Tibial artery (tissue), 4 donors: ENCODE results near the gene ZNF622.
"Not testable (repeated sequence)": the region's sequence is repeated elsewhere in the genome, so short reads cannot be mapped to it uniquely, and the experiment has no call there.

Source experiments
- DNase-seq, 2 donors: peaks; one replicate each; pipeline ENCODE4 v3.0.0-alpha.2; 2019
- H3K27ac ChIP-seq, 2 donors: fragments of 200-600 bp; sonication (generic) in 1 of 2; 1 replicate in 1 of 2; 2 replicates in 1 of 2; pipeline ENCODE4 v1.5.1; 2018 to 2019; ENCODE audit warnings: mild to moderate bottlenecking in 1 of 2
- H3K27me3 ChIP-seq, 2 donors: fragments of 200-600 bp; sonication (generic) in 1 of 2; one replicate each; pipeline versions ENCODE4 v1.5.1 to v1.6.0; 2016 to 2019
- H3K36me3 ChIP-seq, 3 donors: fragments of 200-600 bp; sonication (generic) in 2 of 3; one replicate each; pipeline ENCODE4 v1.5.1; 2016 to 2019; ENCODE audit warnings: mild to moderate bottlenecking in 2 of 3
- H3K4me1 ChIP-seq, 4 donors: fragments of 200-600 bp; sonication (generic) in 2 of 4; 1 replicate in 3 of 4; 2 replicates in 1 of 4; pipeline ENCODE4 v1.5.1; 2016 to 2019
- H3K4me3 ChIP-seq, 2 donors: fragments of 200-600 bp; sonication (generic) in 1 of 2; 1 replicate in 1 of 2; 2 replicates in 1 of 2; pipeline ENCODE4 v1.5.1; 2018 to 2019; ENCODE audit warnings: mild to moderate bottlenecking in 2 of 2
- H3K9me3 ChIP-seq, 3 donors: fragments of 200-600 bp; sonication (generic) in 1 of 3; one replicate each; pipeline ENCODE4 v1.5.1; 2016 to 2019
- CTCF ChIP-seq, 2 experiments: fragments of 200-600 bp in 1 of 2; fragments of 450-650 bp in 1 of 2; IDR thresholded peaks; one replicate each; pipeline ENCODE4 v1.5.1; 2017 to 2019; ENCODE audit warnings: antibody characterized with exemption in 2 of 2, mild to moderate bottlenecking in 1 of 2, moderate library complexity in 1 of 2
- intact Hi-C: fragments of 100-400 bp; cut with DNase I; formaldehyde crosslinking; loops from one replicate; pipeline ENCODE4 v1.15.0; 2023; ENCODE audit warnings: low total_unique reads

ZNF622 gene

DNA sequence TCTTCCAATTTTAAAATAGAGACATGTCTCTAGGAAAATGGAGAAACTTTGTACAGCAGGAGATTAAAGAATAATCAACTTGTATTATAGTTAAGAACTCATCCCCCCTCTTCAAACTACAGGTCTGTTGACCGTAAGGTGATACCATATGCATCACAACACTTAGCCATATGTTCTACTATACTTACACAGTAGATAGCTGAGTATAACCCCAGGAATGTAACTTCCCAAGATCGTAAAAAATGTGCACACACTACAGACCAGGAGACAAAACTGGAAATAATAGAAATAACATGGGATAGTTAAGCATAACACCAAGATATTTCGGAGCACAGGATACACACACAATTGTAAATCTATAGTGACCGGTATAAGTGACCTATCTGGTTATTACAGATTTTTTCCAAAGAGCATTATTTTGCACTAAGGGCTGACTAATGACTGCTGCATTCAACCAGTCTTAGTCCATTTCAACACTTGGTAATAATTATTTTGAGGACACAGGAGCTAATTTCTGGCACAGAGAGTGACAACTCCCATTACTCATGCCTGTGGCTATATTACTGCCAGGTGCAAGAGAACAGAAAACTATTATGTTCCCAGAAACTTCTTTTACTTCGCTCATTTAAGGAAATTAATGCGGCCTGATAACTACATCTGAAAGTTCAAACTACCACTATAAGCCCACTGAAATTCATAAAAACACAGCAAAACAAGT is 15.4 kb upstream of the ZNF622 start:
- Histone ChIP-seq H3K4me3 (no peak overlapping the region), H3K4me1 (no peaks in the 10 kb centered on the region), H3K36me3 (no peaks in the 10 kb centered on the region), H3K27ac (no peak overlapping the region), H3K27me3 (peaks cover 0 to 4% of the 10 kb centered on the region in 2 donors), H3K9me3 (no peaks in the 10 kb centered on the region)
- DNase-seq = no peak
- intact Hi-C loops = loop anchor here (10.0 kb wide), 1 partner anchor 724 kb away; no protein-coding TSS in a partner anchor
- TF ChIP-seq CTCF (IDR thresholded peaks at IDR 0.05) = no peak

DNA sequence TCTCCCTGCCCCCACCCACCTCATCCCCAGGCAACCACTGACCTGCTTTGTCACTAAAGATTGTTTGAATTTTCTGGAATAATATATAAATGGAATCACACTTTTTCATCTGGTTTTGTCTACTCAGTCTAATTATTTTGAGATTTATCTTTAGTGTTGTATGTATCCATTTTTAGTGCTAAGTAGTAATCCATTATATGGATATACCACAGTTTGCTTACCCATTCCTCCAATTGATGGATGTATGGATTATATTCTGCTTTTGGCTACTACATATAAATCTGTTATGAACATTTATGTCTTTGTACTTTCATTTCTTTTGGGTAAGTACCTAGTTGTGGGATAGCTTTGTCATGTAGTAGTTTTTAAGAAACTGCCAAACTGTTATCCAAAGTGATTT is 14.5 kb upstream of the ZNF622 start:
- Histone ChIP-seq H3K4me1 (no peaks in the 10 kb centered on the region), H3K27ac (no peak overlapping the region), H3K9me3 (no peaks in the 10 kb centered on the region), H3K36me3 (no peaks in the 10 kb centered on the region), H3K27me3 (peaks cover 0 to 4% of the 10 kb centered on the region in 2 donors), H3K4me3 (no peak overlapping the region)
- intact Hi-C loops = loop anchor here (10.0 kb wide), 1 partner anchor 725 kb away; no protein-coding TSS in a partner anchor
- DNase-seq = no peak
- TF ChIP-seq CTCF (IDR thresholded peaks at IDR 0.05) = no peak

- Histone ChIP-seq H3K9me3 (no peaks in the 10 kb centered on the region), H3K4me3 (no peak overlapping the region), H3K27me3 (peaks cover 0 to 4% of the 10 kb centered on the region in 2 donors), H3K4me1 (no peaks in the 10 kb centered on the region), H3K27ac (no peak overlapping the region), H3K36me3 (no peaks in the 10 kb centered on the region)
- intact Hi-C loops = no loop called here
- TF ChIP-seq CTCF (IDR thresholded peaks at IDR 0.05) = no peak
- no peak for DNase-seq
Measured at GRCh38 chr5:16477541-16477940, 11.9 kb upstream of the ZNF622 start.

DNA sequence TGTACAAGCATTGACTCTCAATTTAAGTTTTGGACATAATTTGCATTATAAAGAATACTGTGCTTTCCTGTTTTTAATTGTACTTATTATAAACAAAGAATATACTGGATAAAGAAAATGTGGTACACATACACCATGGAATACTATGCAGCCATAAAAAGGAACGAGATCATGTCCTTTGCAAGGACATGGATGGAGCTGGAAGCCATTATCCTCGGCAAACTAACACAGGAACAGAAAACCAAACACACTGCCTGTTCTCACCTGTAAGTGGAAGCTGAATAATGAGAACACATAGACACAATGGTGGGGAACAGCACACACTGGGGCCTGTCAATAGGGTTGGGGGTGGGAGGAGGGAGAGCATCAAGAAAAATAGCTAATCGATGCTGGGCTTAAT is 10.8 kb upstream of the ZNF622 start:
- H3K27ac ChIP-seq, H3K9me3 ChIP-seq, H3K27me3 ChIP-seq, H3K4me3 ChIP-seq, intact Hi-C loops, H3K4me1 ChIP-seq, H3K36me3 ChIP-seq, DNase-seq: not testable (repeated sequence)

DNA sequence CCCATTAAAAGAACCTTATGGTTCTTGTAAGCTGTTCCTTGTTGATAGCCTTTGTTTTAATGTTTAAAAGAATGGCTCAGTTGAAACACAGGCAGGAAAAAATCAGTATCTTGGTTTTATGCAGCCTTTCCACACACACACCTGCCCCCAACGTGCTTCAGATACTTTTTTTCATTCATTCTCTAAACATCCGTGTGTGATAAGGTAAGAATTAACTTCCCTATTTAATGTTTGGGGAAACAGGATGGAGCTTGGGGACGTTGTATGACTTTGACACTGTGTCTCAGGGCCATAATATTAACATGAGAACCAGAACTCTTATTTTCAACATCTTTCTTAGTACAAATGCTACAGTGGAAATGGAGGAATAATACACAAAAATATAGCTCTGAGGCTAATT is 5.8 kb upstream of the ZNF622 start:
- H3K36me3 ChIP-seq = no peaks in the 10 kb centered on the region
- no peak overlapping the region for H3K27ac ChIP-seq
- no peak for TF ChIP-seq CTCF (IDR thresholded peaks at IDR 0.05)
- H3K4me1 ChIP-seq = peaks cover 0 to 17% (median 11%) of the 10 kb centered on the region in 4 donors
- no peak overlapping the region for H3K4me3 ChIP-seq
- intact Hi-C loops = no loop called here
- H3K27me3 ChIP-seq = no peaks in the 10 kb centered on the region
- no peaks in the 10 kb centered on the region for H3K9me3 ChIP-seq
- DNase-seq = no peak

DNA sequence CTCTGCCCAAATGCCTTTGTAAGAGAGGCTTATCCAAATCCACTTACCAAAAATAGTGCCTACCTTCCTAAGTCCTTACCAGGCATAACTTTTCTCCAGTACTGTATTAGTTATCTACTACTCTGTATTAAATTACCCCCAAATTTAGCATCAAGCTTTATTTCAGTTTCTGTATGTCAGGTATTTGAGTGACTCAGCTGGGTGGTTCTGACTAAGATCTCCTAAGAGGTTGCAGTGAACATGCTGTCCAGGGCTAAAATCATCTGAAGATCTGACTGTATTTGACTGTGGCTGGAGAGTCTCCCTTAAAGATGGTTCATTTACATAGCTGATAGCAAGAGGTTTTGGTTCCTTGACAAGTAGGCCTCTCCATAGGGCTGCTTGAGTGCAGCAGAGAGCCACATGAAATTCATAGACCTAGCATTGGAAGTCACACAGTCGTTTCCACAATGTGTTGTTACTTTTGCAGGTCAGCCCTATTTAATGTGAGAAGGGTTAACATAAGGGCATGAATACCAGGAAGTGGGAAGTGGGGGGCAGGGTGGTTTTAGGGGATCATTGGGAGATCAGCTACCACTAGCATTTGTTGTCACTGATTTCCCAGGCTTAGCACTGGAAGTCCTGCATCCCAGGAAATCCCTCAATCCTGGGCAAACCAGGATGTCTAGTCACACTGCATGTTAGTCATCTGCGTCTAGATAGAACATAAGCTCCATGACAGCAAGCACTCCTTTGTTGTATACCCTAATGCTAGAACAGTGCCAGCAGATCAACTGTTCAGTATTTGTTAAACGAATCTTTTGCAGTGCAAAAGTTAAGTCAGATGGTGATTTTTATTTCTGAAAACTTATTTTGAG is 2.0 kb upstream of the ZNF622 start:
- H3K27me3 ChIP-seq = no peaks in the 10 kb centered on the region
- H3K27ac ChIP-seq = no peak overlapping the region
- DNase-seq = no peak
- no peaks in the 10 kb centered on the region for H3K9me3 ChIP-seq
- peaks cover 0 to 42% (median 30%) of the 10 kb centered on the region in 4 donors for H3K4me1 ChIP-seq
- intact Hi-C loops = loop anchor here (10.0 kb wide), 1 partner anchor 727 kb away; no protein-coding TSS in a partner anchor
- no peak for TF ChIP-seq CTCF (IDR thresholded peaks at IDR 0.05)
- no peak overlapping the region for H3K4me3 ChIP-seq
- peaks cover 8 to 9% (median 8%) of the 10 kb centered on the region in 3 donors for H3K36me3 ChIP-seq
